GM12864 (cell line): ENCODE results near the gene PAEP.

Experiments
- DNase-seq: peaks from one replicate; pipeline ENCODE4 v3.0.0-alpha.2; 2011; ENCODE audit warnings: low read depth
- H3K4me3 ChIP-seq: 2 replicates; pipeline ENCODE4 v1.5.1; 2011; ENCODE audit warnings: mild to moderate bottlenecking, low read depth, low read length, control low read depth
- CTCF ChIP-seq: IDR thresholded peaks from 2 replicates; pipeline ENCODE4 v1.5.1; 2011; ENCODE audit warnings: low read depth, mild to moderate bottlenecking, moderate library complexity, low read length, control low read depth, inconsistent platforms; ENCODE audit errors: missing control alignments

Gene PAEP

GRCh38 chr9:135551456-135551855 is 10.1 kb upstream of the PAEP start:
- TF ChIP-seq CTCF: no peak
- no peak for DNase-seq
- no peak overlapping the region for H3K4me3 ChIP-seq

GRCh38 chr9:135552021-135552697 is 9.4 kb upstream of the PAEP start:
- H3K4me3 ChIP-seq: no peak overlapping the region
- TF ChIP-seq CTCF: no peak
- DNase-seq: no peak

- no peak for DNase-seq
- no peak overlapping the region for H3K4me3 ChIP-seq
- no peak for TF ChIP-seq CTCF
Observed at GRCh38 chr9:135552698-135553171, 8.8 kb upstream of the PAEP start.

GRCh38 chr9:135554718-135555117 is 6.8 kb upstream of the PAEP start:
- no peak for TF ChIP-seq CTCF
- DNase-seq: no peak

DNA sequence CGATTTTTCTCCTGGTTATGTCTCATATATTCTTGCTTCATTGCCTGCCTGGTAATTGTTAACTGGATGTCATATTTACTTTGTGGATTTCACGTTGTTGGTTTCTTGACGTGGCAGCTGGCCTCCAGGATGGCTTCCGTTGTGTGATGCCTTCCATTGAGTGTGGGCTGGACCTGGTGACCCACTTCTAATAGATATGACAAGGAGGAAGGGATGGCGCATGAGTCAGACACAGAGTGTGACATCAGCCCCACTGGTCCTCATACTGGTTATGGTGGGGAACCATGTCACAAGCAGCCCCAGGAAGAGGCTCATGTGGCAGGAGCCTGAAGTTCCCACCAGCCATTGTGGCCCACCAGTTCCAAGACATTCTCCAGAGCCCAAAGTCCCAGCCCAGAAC is 6.4 kb upstream of the PAEP start:
- no peak for DNase-seq
- TF ChIP-seq CTCF: no peak
- no peak overlapping the region for H3K4me3 ChIP-seq

More at GRCh38 chr9:135554718-135555117, 6.8 kb upstream of the PAEP start:
- H3K4me3 ChIP-seq: no peak overlapping the region

- H3K4me3 ChIP-seq: no peak overlapping the region
- DNase-seq: no peak
- TF ChIP-seq CTCF: no peak
Observed at GRCh38 chr9:135555910-135556309, 5.6 kb upstream of the PAEP start.

GRCh38 chr9:135559606-135560005 is 1.9 kb upstream of the PAEP start:
- DNase-seq: no peak
- H3K4me3 ChIP-seq: no peak overlapping the region
- TF ChIP-seq CTCF: no peak
